Measurements from ENCODE around the gene LSM7. TPM values are rescaled to one million over a fixed set of nuclear protein-coding genes. Genes with fewer than 3 reads are reported as not detected.

The LSM7 gene
- total RNA-seq, 4 donors from 2014 or later: 59.8 to 152 (median 109) TPM

GRCh38 chr19:2290441-2291184 lies 37.8 kb downstream of the LSM7 start:
- Histone ChIP-seq H3K27ac (peak overlapping the region; percentile 49 to 97 (median 82)), H3K4me1 (peaks cover 0 to 47% (median 30%) of the 10 kb centered on the region in 4 donors), H3K9me3 (no peaks in the 10 kb centered on the region), H3K36me3 (no peaks in the 10 kb centered on the region), H3K4me3 (peak overlapping the region; percentile 47 to 84 (median 59)), H3K27me3 (peaks cover 0 to 28% of the 10 kb centered on the region in 2 donors)
- peak in 2 of 3 donors; percentile 59 to 65 for DNase-seq
- TF ChIP-seq POLR2A (IDR thresholded peaks at IDR 0.05) (no peak), CTCF (IDR thresholded peaks at IDR 0.05) (no peak)

GRCh38 chr19:2289714-2290435 lies 38.5 kb downstream of the LSM7 start:
- Histone ChIP-seq H3K4me3 (peak overlapping the region; percentile 47 to 84 (median 59)), H3K4me1 (peaks cover 0 to 47% (median 30%) of the 10 kb centered on the region in 4 donors), H3K9me3 (no peaks in the 10 kb centered on the region), H3K27me3 (peaks cover 0 to 28% of the 10 kb centered on the region in 2 donors), H3K36me3 (no peaks in the 10 kb centered on the region), H3K27ac (peak overlapping the region; percentile 49 to 97 (median 82))
- no peak for TF ChIP-seq CTCF (IDR thresholded peaks at IDR 0.05)
- peak in 2 of 3 donors; percentile 84 to 90 for DNase-seq

DNA sequence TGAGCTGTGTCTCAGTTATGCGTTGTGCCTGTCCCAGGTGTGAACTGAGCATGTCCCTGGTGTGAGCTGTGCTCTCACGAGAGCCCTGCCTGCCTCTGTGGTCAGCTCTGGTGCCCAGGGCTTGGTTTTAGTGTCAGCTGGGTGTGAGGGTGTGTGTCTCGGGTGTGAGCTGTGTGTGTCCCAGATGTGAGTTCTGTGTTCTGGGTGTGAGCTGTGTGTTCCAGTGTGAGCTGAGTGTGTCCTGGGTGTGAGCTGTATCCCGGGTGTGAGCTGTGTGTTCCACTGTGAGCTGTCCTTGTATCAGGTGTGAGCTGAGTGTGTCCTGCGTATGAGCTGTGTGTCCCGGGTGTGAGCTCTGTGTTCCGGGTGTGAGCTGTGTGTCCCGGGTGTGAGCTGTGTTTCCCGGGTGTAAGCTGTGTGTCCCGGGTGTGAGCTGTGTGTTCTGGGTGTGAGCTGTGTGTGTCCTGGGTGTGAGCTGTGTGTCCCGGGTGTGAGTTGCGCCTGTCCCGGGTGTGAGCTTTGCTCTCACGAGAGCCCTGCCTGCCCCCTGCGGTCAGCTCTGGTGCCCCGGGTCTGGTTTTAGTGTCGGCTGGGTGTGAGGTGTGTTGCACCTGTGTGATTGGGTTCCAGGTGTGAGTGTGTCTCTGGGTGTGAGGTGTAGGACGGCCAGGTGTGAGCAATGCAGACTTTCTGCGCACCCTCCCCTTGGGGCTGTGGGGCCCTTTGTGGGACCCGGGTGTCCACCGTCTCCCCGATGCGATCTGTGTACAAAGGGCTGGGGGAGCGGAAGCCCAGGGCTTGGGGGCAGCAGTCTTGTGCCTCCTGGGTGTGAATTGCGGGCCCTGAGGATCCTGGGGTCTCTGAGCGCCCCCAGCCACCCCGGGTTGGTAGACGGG lies 39.3 kb downstream of the LSM7 start:
- Histone ChIP-seq H3K36me3 (no peaks in the 10 kb centered on the region), H3K9me3 (no peaks in the 10 kb centered on the region), H3K4me1 (peaks cover 0 to 40% (median 27%) of the 10 kb centered on the region in 4 donors), H3K27me3 (peaks cover 0 to 28% of the 10 kb centered on the region in 2 donors), H3K27ac (peak overlapping the region; percentile 49 to 97 (median 82)), H3K4me3 (peak overlapping the region; percentile 47 to 84 (median 59))
- peak in 1 of 3 donors; percentile 49 for DNase-seq
- TF ChIP-seq POLR2A (IDR thresholded peaks at IDR 0.05) (no peak), CTCF (IDR thresholded peaks at IDR 0.05) (no peak)

DNA sequence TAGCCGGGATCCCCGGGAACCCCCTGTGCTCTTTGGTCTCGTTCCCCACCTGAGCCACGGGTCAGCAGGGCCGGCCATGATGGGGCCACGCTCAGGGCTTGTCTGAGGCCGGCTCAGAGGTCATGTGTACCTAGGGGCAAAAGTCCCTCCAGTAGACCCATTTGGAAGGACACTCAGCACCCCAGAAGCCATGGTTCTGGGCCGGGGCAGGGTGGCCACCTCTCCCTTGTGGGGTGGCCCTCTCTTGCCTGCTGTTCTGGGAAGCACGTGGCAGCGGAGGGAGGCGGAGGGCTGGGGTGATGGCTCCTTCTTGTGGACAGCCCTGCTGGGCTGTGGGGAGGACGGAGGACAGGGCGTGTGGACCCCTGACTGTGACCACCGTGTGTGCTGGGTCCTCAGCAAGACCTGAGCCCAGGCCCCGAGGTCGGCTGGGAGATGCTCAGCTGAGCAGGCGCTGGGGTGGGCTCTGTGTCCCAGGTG lies 40.0 kb downstream of the LSM7 start:
- Histone ChIP-seq H3K9me3 (no peaks in the 10 kb centered on the region), H3K27ac (peak overlapping the region; percentile 49 to 97 (median 82)), H3K4me1 (peaks cover 0 to 40% (median 25%) of the 10 kb centered on the region in 4 donors), H3K27me3 (peaks cover 0 to 28% of the 10 kb centered on the region in 2 donors), H3K4me3 (no peak overlapping the region), H3K36me3 (no peaks in the 10 kb centered on the region)
- TF ChIP-seq CTCF (IDR thresholded peaks at IDR 0.05) (no peak), POLR2A (IDR thresholded peaks at IDR 0.05) (no peak)
- no peak for DNase-seq
